ENCODE results near the gene CLEC2B. TPM values are rescaled to one million over a fixed set of nuclear protein-coding genes. Genes with fewer than 3 reads are reported as not detected.
"Not testable (repeated sequence)": the region's sequence is repeated elsewhere in the genome, so short reads cannot be mapped to it uniquely, and the experiment has no call there.

The CLEC2B gene
- total RNA-seq, 1 donor: 11.6 TPM

- H3K27me3 ChIP-seq (ENCODE audit: insufficient read depth, low read length): no peaks in the 10 kb centered on the region
- H3K9me3 ChIP-seq (ENCODE audit: low read depth, low read length): no peaks in the 10 kb centered on the region
- H4K20me1 ChIP-seq (ENCODE audit: insufficient read depth, low read length): no peaks in the 10 kb centered on the region
- no peak overlapping the region for H3K4me2 ChIP-seq (ENCODE audit: insufficient read depth, low read length)
- DNase-seq (ENCODE audit: insufficient read length, low spot score, missing footprints): no peak
- no peaks in the 10 kb centered on the region for H3K4me1 ChIP-seq (ENCODE audit: insufficient read depth, low read length)
- no peak overlapping the region for H2AFZ ChIP-seq (ENCODE audit: low read length)
- no peak overlapping the region for H3K27ac ChIP-seq (ENCODE audit: low read depth, low read length)
- no peak overlapping the region for H3K4me3 ChIP-seq (ENCODE audit: insufficient read depth, low read length)
- no peaks in the 10 kb centered on the region for H3K79me2 ChIP-seq (ENCODE audit: insufficient read depth, low read length)
- H3K36me3 ChIP-seq (ENCODE audit: insufficient read depth, low read length): no peaks in the 10 kb centered on the region
- TF ChIP-seq, protein P1, sequence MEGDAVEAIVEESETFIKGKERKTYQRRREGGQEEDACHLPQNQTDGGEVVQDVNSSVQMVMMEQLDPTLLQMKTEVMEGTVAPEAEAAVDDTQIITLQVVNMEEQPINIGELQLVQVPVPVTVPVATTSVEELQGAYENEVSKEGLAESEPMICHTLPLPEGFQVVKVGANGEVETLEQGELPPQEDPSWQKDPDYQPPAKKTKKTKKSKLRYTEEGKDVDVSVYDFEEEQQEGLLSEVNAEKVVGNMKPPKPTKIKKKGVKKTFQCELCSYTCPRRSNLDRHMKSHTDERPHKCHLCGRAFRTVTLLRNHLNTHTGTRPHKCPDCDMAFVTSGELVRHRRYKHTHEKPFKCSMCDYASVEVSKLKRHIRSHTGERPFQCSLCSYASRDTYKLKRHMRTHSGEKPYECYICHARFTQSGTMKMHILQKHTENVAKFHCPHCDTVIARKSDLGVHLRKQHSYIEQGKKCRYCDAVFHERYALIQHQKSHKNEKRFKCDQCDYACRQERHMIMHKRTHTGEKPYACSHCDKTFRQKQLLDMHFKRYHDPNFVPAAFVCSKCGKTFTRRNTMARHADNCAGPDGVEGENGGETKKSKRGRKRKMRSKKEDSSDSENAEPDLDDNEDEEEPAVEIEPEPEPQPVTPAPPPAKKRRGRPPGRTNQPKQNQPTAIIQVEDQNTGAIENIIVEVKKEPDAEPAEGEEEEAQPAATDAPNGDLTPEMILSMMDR (IDR thresholded peaks at IDR 0.05; ENCODE audit: extremely low read depth, low read depth, low read length): no peak
These were observed 11.5 kb upstream of the CLEC2B start for GRCh38 chr12:9880532-9881078.

GRCh38 chr12:9876120-9876519 lies 7.0 kb upstream of the CLEC2B start:
- H3K27ac ChIP-seq (ENCODE audit: low read depth, low read length); DNase-seq (ENCODE audit: insufficient read length, low spot score, missing footprints); H3K4me2 ChIP-seq (ENCODE audit: insufficient read depth, low read length); H3K4me1 ChIP-seq (ENCODE audit: insufficient read depth, low read length); H3K9me3 ChIP-seq (ENCODE audit: low read depth, low read length); H2AFZ ChIP-seq (ENCODE audit: low read length); H3K79me2 ChIP-seq (ENCODE audit: insufficient read depth, low read length); H3K36me3 ChIP-seq (ENCODE audit: insufficient read depth, low read length); H3K27me3 ChIP-seq (ENCODE audit: insufficient read depth, low read length); H4K20me1 ChIP-seq (ENCODE audit: insufficient read depth, low read length); H3K4me3 ChIP-seq (ENCODE audit: insufficient read depth, low read length): not testable (repeated sequence)

GRCh38 chr12:9872742-9873141 lies 3.6 kb upstream of the CLEC2B start:
- peaks cover 7% of the 10 kb centered on the region for H3K4me1 ChIP-seq (ENCODE audit: insufficient read depth, low read length)
- no peak overlapping the region for H2AFZ ChIP-seq (ENCODE audit: low read length)
- no peak overlapping the region for H3K27ac ChIP-seq (ENCODE audit: low read depth, low read length)
- no peak overlapping the region for H3K4me2 ChIP-seq (ENCODE audit: insufficient read depth, low read length)
- DNase-seq (ENCODE audit: insufficient read length, low spot score, missing footprints): no peak
- H3K4me3 ChIP-seq (ENCODE audit: insufficient read depth, low read length): no peak overlapping the region
- H3K79me2 ChIP-seq (ENCODE audit: insufficient read depth, low read length): no peaks in the 10 kb centered on the region
- H3K27me3 ChIP-seq (ENCODE audit: insufficient read depth, low read length): no peaks in the 10 kb centered on the region
- no peaks in the 10 kb centered on the region for H3K9me3 ChIP-seq (ENCODE audit: low read depth, low read length)
- H4K20me1 ChIP-seq (ENCODE audit: insufficient read depth, low read length): no peaks in the 10 kb centered on the region
- TF ChIP-seq, protein P1 (IDR thresholded peaks at IDR 0.05; ENCODE audit: extremely low read depth, low read depth, low read length): no peak
- H3K36me3 ChIP-seq (ENCODE audit: insufficient read depth, low read length): no peaks in the 10 kb centered on the region

- Histone ChIP-seq H3K4me1 (ENCODE audit: insufficient read depth, low read length) (peaks cover 7% of the 10 kb centered on the region), H3K36me3 (ENCODE audit: insufficient read depth, low read length) (no peaks in the 10 kb centered on the region), H4K20me1 (ENCODE audit: insufficient read depth, low read length) (no peaks in the 10 kb centered on the region), H3K4me2 (ENCODE audit: insufficient read depth, low read length) (no peak overlapping the region), H3K27ac (ENCODE audit: low read depth, low read length) (no peak overlapping the region), H3K9me3 (ENCODE audit: low read depth, low read length) (no peaks in the 10 kb centered on the region), H3K79me2 (ENCODE audit: insufficient read depth, low read length) (no peaks in the 10 kb centered on the region), H3K27me3 (ENCODE audit: insufficient read depth, low read length) (no peaks in the 10 kb centered on the region), H2AFZ (ENCODE audit: low read length) (no peak overlapping the region), H3K4me3 (ENCODE audit: insufficient read depth, low read length) (no peak overlapping the region)
- TF ChIP-seq, protein P1 (IDR thresholded peaks at IDR 0.05; ENCODE audit: extremely low read depth, low read depth, low read length): no peak
- no peak for DNase-seq (ENCODE audit: insufficient read length, low spot score, missing footprints)
These were observed 3.0 kb upstream of the CLEC2B start for GRCh38 chr12:9872162-9872561.

Data from osteoblast (primary cell).